Gastroesophageal sphincter (tissue), 3 donors: ENCODE results near the gene SMYD2.

ENCODE experiments used
- EP300 ChIP-seq: sonication (generic); formaldehyde crosslinking; IDR thresholded peaks from one replicate; pipeline ENCODE4 v1.6.1; 2017; ENCODE audit warnings: antibody characterized with exemption, mild to moderate bottlenecking
- POLR2A ChIP-seq, 2 donors: fragments of 450-650 bp; IDR thresholded peaks; one replicate each; pipeline ENCODE4 v1.6.1; 2017; ENCODE audit warnings: antibody characterized with exemption in 2 of 2, mild to moderate bottlenecking in 2 of 2, moderate library complexity in 1 of 2
- TF ChIP-seq, protein P1 (sequence below), 4 experiments: fragments of 200-600 bp in 2 of 4; fragments of 450-650 bp in 2 of 4; sonication (generic) in 1 of 4; IDR thresholded peaks; one replicate each; pipeline ENCODE4 v1.5.1; 2017 to 2019; ENCODE audit warnings: antibody characterized with exemption in 4 of 4, mild to moderate bottlenecking in 2 of 4, moderate library complexity in 2 of 4

DNA sequence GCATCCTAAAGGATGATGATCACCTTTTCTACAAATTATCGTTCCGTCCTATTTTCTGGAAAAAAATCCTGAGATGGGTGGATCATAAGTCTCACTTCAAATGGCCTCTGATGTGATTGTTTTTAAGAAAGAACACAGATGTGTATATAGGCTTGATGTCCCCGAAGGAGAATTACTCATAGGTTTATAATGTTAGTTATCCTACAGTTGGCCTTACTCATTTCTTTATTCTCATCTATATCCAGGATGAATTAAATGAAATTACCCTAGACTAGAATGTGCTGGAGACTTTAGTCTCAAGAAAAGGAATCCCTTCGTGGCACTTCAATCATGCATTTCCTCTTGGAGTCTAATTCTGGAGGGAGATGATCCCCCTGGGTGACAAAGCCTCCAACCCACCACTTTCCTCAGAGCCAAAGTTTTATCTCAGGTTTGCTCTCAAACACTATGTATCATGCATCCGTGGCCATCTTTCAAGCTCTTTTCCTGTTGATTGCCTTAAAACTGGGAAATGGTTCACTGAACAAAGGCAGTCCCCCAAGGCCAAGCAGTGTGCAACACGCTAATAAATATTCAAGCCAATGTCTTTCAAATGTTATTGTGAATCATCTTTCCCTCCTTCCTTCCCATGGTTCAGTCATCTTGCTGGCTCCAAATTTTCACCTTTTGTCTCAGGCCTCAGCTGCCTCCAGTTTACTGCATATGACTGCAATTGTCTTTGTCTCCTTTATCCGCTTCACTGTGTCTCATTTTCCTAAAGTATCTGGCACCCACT, 32.5 kb upstream of the SMYD2 start:
- TF ChIP-seq, protein P1, sequence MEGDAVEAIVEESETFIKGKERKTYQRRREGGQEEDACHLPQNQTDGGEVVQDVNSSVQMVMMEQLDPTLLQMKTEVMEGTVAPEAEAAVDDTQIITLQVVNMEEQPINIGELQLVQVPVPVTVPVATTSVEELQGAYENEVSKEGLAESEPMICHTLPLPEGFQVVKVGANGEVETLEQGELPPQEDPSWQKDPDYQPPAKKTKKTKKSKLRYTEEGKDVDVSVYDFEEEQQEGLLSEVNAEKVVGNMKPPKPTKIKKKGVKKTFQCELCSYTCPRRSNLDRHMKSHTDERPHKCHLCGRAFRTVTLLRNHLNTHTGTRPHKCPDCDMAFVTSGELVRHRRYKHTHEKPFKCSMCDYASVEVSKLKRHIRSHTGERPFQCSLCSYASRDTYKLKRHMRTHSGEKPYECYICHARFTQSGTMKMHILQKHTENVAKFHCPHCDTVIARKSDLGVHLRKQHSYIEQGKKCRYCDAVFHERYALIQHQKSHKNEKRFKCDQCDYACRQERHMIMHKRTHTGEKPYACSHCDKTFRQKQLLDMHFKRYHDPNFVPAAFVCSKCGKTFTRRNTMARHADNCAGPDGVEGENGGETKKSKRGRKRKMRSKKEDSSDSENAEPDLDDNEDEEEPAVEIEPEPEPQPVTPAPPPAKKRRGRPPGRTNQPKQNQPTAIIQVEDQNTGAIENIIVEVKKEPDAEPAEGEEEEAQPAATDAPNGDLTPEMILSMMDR (IDR thresholded peaks at IDR 0.05), result no peak
- TF ChIP-seq POLR2A (IDR thresholded peaks at IDR 0.05) (no peak), EP300 (no peak)
